NCI-H1694 (cell line): Measurements from ENCODE around the gene GATA1.

Experiments used
- DNase-seq: peaks from one replicate; lab custom pipeline; 2025; lab: John Stamatoyannopoulos, UW

Gene GATA1

GRCh38 chrX:48786341-48786800 is at the start of gene GATA1:
Gene GATA1, plus strand, starts transcription at chrX:48786590. Its CDS starts 4,520 bp downstream, at chrX:48791110.
- DNase-seq: no peak

GRCh38 chrX:48736878-48737212 is 49.5 kb upstream of the GATA1 start:
- no peak for DNase-seq

GRCh38 chrX:48737213-48737938 is 49.0 kb upstream of the GATA1 start:
- DNase-seq: peak; percentile 97

GRCh38 chrX:48737940-48738339 is 48.5 kb upstream of the GATA1 start:
- DNase-seq: no peak

GRCh38 chrX:48741834-48742233 is 44.6 kb upstream of the GATA1 start:
- no peak for DNase-seq

GRCh38 chrX:48745222-48745621 is 41.2 kb upstream of the GATA1 start:
- DNase-seq: no peak

GRCh38 chrX:48747415-48748016 is 38.9 kb upstream of the GATA1 start:
- DNase-seq: no peak

- DNase-seq: no peak
Observed at GRCh38 chrX:48749182-48749581, 37.2 kb upstream of the GATA1 start.

GRCh38 chrX:48751343-48751742 is 35.0 kb upstream of the GATA1 start:
- DNase-seq: no peak

GRCh38 chrX:48752498-48752897 is 33.9 kb upstream of the GATA1 start:
- no peak for DNase-seq

- DNase-seq: no peak
Observed at GRCh38 chrX:48753708-48754228, 32.6 kb upstream of the GATA1 start.

GRCh38 chrX:48754238-48754637 is 32.2 kb upstream of the GATA1 start:
- DNase-seq: no peak

GRCh38 chrX:48761674-48762471 is 24.5 kb upstream of the GATA1 start, which contains the start of gene GLOD5:
Gene GLOD5, plus strand, starts transcription at chrX:48761747. Its CDS starts 44 bp downstream, at chrX:48761791.
- DNase-seq: no peak

GRCh38 chrX:48769230-48769629 is 17.2 kb upstream of the GATA1 start:
- no peak for DNase-seq

GRCh38 chrX:48770296-48770695 is 16.1 kb upstream of the GATA1 start:
- no peak for DNase-seq

- DNase-seq: no peak
Observed at GRCh38 chrX:48772602-48773001, 13.8 kb upstream of the GATA1 start.

GRCh38 chrX:48776818-48777439 is 9.5 kb upstream of the GATA1 start:
- no peak for DNase-seq

- DNase-seq: no peak
Observed at GRCh38 chrX:48779399-48779798, 7.0 kb upstream of the GATA1 start.

GRCh38 chrX:48781705-48782104 is 4.7 kb upstream of the GATA1 start:
- DNase-seq: no peak

GRCh38 chrX:48782216-48782615 is 4.2 kb upstream of the GATA1 start:
- DNase-seq: no peak

GRCh38 chrX:48782795-48783194 is 3.6 kb upstream of the GATA1 start:
- no peak for DNase-seq

GRCh38 chrX:48784726-48785125 is 1.7 kb upstream of the GATA1 start:
- DNase-seq: no peak
